Measurements from ENCODE around the gene ASPSCR1. TPM values are rescaled to one million over a fixed set of nuclear protein-coding genes. Genes with fewer than 3 reads are reported as not detected.
"Not testable (repeated sequence)": the region's sequence is repeated elsewhere in the genome, so short reads cannot be mapped to it uniquely, and the experiment has no call there.

Gene ASPSCR1
- polyA plus RNA-seq, 4 donors, result 22.0 to 38.4 (median 24.1) TPM

DNA sequence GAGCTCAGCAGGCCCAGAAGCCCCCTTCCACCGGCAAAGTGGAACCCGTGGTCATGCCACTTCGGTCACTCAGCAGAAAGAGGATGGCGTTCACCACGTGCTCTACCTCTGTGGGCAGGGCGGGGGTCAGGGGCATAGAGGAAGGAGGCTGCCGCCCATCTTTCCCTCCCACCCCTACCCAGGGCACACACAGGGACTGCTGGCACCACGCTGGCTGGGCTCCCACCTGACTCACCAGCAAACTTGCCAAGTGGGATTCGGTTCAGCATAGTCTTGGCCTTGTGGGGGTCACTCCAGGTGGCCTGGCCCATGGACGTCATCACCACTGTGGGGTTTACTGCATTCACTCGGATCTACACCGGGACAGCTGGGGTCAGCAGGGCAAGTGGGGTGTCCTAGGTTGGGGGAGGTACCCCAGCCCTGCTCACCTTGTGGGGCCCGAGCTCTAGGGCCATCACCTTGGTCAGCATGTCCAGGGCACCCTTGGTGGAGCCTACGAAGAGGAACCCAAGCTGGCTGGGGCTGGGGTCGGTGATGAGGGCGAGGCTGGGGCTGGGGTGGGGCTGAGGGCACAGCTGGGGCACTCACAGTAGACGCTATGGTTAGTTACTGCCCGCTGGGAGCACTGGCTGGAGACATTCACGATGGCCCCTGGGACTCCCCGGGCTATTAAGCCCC lies 58.7 kb downstream of the ASPSCR1 start:
- DNase-seq (ENCODE audit: low read depth in 4 of 4, low spot score in 3 of 4), result no peak

- DNase-seq (ENCODE audit: low read depth in 4 of 4, low spot score in 3 of 4), result no peak
These were observed 59.2 kb downstream of the ASPSCR1 start for GRCh38 chr17:82036634-82037091.

- peak; percentile 88 to 93 (median 90) for DNase-seq (ENCODE audit: low read depth in 4 of 4, low spot score in 3 of 4)
These were observed 59.9 kb downstream of the ASPSCR1 start, which contains the start of gene DCXR for GRCh38 chr17:82037092-82037888. DCXR (minus strand) TSS chr17:82037697; CDS start chr17:82037682, 15 bp downstream.

GRCh38 chr17:82037889-82038195 lies 60.4 kb downstream of the ASPSCR1 start:
- DNase-seq (ENCODE audit: low read depth in 4 of 4, low spot score in 3 of 4), result no peak

- DNase-seq (ENCODE audit: low read depth in 4 of 4, low spot score in 3 of 4), result not testable (repeated sequence)
These were observed 61.5 kb downstream of the ASPSCR1 start for GRCh38 chr17:82038796-82039409.

DNA sequence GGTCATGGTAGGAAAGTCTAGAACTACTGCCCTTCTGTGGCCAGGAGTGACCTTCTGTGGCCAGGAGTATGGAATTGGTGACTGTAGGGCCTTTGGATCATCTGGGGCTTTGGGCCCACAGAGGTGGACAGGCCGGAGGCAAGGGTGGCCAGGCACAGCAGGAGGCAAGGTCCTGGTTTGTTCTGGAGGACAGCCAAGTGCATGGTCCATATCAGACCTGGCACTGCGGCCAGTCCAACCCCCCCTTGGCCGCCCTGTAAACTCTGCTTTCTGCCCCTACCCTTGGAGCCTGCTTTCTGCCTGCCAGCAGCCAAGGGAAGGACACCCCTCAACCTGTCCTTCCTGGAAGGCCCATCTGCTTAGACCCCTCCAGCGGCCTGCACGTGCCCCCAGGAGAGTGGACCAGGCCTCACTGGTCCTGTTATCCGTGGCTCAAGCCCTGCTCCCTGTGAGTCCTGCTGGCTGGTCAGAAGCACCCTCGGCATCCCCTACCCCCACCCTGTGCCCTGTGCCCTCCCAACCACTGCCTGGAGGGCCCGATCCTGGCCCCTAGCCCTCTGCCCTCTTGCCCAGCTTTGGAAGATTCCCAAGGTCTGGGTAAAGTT lies 62.4 kb downstream of the ASPSCR1 start:
- no peak for DNase-seq (ENCODE audit: low read depth in 4 of 4, low spot score in 3 of 4)

- DNase-seq (ENCODE audit: low read depth in 4 of 4, low spot score in 3 of 4), result no peak
These were observed 63.9 kb downstream of the ASPSCR1 start for GRCh38 chr17:82041144-82041814.

- DNase-seq (ENCODE audit: low read depth in 4 of 4, low spot score in 3 of 4), result no peak
These were observed 65.2 kb downstream of the ASPSCR1 start for GRCh38 chr17:82042649-82043048.

DNA sequence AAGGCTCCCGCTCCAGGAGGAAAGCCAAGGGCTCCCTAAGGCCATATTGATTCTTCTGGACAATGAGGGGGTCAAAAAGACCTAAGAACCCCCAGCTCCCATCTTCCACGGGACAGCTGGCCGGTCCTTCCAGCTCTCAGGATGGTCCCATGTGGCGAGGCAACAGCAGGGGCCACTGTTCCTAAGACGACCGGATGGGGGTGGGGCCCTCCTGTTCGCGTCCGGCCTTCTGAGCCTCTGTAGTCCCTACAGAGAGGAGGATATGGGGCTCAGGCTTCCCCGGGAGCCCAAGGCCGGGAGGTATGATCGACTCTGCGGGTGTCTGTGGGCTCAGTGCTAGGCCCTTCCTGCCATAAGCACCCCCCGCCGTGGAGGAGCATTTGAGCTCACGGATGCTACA lies 66.1 kb downstream of the ASPSCR1 start:
- no peak for DNase-seq (ENCODE audit: low read depth in 4 of 4, low spot score in 3 of 4)

GRCh38 chr17:82045936-82046484 lies 68.6 kb downstream of the ASPSCR1 start:
- DNase-seq (ENCODE audit: low read depth in 4 of 4, low spot score in 3 of 4), result no peak

GRCh38 chr17:82046903-82047302 lies 69.5 kb downstream of the ASPSCR1 start:
- DNase-seq (ENCODE audit: low read depth in 4 of 4, low spot score in 3 of 4), result no peak

- DNase-seq (ENCODE audit: low read depth in 4 of 4, low spot score in 3 of 4), result no peak
These were observed 70.0 kb downstream of the ASPSCR1 start for GRCh38 chr17:82047379-82047778.

- no peak for DNase-seq (ENCODE audit: low read depth in 4 of 4, low spot score in 3 of 4)
These were observed 70.6 kb downstream of the ASPSCR1 start for GRCh38 chr17:82047914-82048570.

- no peak for DNase-seq (ENCODE audit: low read depth in 4 of 4, low spot score in 3 of 4)
These were observed 71.1 kb downstream of the ASPSCR1 start for GRCh38 chr17:82048571-82048971.

GRCh38 chr17:82049106-82049505 lies 71.7 kb downstream of the ASPSCR1 start:
- DNase-seq (ENCODE audit: low read depth in 4 of 4, low spot score in 3 of 4), result no peak

- no peak for DNase-seq (ENCODE audit: low read depth in 4 of 4, low spot score in 3 of 4)
These were observed 72.1 kb downstream of the ASPSCR1 start for GRCh38 chr17:82049521-82049971.

DNA sequence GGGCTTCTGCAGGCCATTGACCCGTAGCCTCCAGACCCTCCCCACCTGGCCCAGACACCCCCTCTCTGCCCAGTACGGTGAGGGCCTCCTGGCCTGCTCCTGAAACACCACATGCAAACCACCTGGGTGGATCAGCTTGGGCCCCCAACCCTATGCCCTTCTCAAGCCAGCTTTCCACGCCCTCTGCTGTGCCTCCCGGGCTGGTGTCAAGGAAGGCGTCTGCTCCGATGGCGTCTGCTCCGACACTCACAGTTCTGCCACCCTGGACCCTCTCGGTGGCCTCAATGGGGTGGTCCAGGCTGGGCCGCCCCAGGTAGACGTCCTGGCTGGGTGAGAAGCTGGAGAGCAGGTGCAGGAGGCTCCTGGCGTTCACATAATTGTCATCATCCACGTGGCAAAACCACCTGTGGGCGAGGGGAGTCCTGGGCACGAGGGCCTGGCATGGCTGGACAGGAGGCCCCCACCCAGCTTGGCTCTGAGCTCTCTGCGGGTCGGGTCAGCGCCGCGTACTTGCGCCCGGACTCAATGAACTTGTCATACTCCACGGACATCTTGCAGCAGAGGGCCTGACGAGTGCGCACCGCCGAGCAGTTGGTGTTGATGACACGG lies 72.8 kb downstream of the ASPSCR1 start:
- no peak for DNase-seq (ENCODE audit: low read depth in 4 of 4, low spot score in 3 of 4)

DNA sequence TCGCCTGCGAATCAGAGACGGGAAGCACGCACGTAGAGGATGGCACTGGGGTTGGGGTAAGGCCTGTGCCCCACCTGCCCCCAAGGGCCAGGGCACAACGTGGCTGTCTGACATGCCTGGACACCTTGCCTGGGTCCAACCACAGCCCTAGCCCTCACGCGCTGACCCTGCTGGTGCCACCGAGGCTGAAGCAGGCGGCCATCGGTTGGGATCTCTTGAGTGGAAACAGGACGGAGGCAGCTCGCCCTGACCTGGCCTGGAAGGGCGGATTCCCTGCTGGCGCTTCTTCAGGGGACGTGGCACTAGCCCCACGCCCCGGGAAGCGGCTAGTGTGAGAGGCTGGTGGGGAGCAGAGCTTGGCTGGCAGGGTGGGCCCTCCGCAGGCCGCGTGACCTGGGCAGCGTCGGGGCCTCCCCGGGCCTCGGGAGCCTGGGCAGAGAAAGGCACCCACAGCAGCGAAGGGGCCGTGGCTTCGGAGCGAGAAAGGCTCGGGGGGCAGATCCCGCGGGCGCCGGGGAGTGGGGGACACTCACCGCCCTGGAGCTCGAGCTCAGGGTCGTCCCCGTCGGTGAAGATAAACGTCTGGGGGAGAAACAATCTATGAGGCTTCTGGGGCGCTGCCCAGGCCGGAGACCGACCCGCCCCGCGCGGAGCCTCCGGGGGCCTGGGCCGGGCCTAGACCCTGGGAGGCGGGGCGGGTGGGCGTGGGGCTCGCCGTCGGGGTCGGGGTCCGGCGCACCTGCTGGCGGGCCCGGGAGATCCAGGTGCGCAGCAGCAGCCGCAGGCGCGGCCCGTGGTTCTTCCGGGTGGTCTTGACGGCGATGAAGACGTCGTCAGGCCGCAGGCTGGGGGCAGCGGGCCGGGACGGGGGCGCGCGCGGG lies 73.6 kb downstream of the ASPSCR1 start:
- DNase-seq (ENCODE audit: low read depth in 4 of 4, low spot score in 3 of 4), result no peak
